Measurements from ENCODE around the gene DFFA. TPM values are rescaled to one million over a fixed set of nuclear protein-coding genes. Genes with fewer than 3 reads are reported as not detected.
A peak's percentile ranks its signal among the peaks of the same experiment; 100 is the strongest.

The DFFA gene
- 19.5 TPM for total RNA-seq (2013)
- 10 to 100 TPM; 11.0 to 17.8 (median 17.3) TPM for polyA plus RNA-seq
- polyA minus RNA-seq, result 6.7 and 10.1 TPM in 2 replicates
- total RNA-seq, result 5.5 to 30.4 (median 14.7) reads per million in 11 experiments

GRCh38 chr1:10472220-10473144, at the start of gene DFFA:
Gene DFFA (minus strand): TSS chr1:10472529. CDS start chr1:10472458, 71 bp downstream.
- peaks cover 17 to 19% of the 10 kb centered on the region in 2 donors for H3K36me3 Mint-ChIP-seq
- no peaks in the 10 kb centered on the region for H3K9me3 Mint-ChIP-seq
- H3K27me3 Mint-ChIP-seq (ENCODE audit: low read depth in 3 of 3), result no peaks in the 10 kb centered on the region
- peak within 1 kb of the TSS; percentile 97 for H2AFZ ChIP-seq (ENCODE audit: insufficient read depth, low read depth, low read length, poor library complexity, severe bottlenecking)
- peak within 1 kb of the TSS; percentile 87 for H3K4me2 ChIP-seq (replicated peaks; ENCODE audit: extremely low read depth, low read length, poor library complexity, severe bottlenecking)
- H3K9me3 ChIP-seq (replicated peaks in 1 of 2; ENCODE audit: control insufficient read depth in 1 of 2, insufficient read depth in 1 of 2, low read length in 2 of 2), result no peaks in the 10 kb centered on the region
- no peak for TF ChIP-seq CTCF (IDR thresholded peaks at IDR 0.05)
- peak within 1 kb of the TSS; percentile 74 for H3K9ac ChIP-seq (ENCODE audit: insufficient read depth, low read length, poor library complexity, severe bottlenecking)
- no peaks in the 10 kb centered on the region for H3K27me3 ChIP-seq (ENCODE audit: control insufficient read depth in 2 of 2, insufficient read depth in 2 of 2, low read length in 2 of 2)
- H4K20me1 ChIP-seq (ENCODE audit: insufficient read depth, low read length), result peaks cover 5% of the 10 kb centered on the region
- H3K27ac ChIP-seq (ENCODE audit: low read depth in 1 of 2, low read length in 2 of 2), result peak within 1 kb of the TSS in 1 of 2 donors; percentile 65
- peak within 1 kb of the TSS; percentile 90 to 91 for H3K4me3 Mint-ChIP-seq
- H3K79me2 ChIP-seq (ENCODE audit: insufficient read depth, low read length), result peaks cover 40% of the 10 kb centered on the region
- DNase-seq, result peak; percentile 86 to 90 (median 86)
- peak within 1 kb of the TSS; percentile 42 to 93 (median 85) for H3K4me3 ChIP-seq (replicated peaks in 1 of 3; ENCODE audit: low read depth in 2 of 3, low read length in 3 of 3)
- peak within 1 kb of the TSS in 6 of 7 donors; percentile 53 to 92 (median 79) for H3K27ac Mint-ChIP-seq
- intact Hi-C loops (cut with micrococcal nuclease), result loop anchor here (2.0 to 10.0 kb wide), 4 partner anchors 40 to 88 kb away; partner anchors contain the start of gene CENPS (in 2 of the 2)
- peaks cover 40 to 52% of the 10 kb centered on the region in 2 donors for H3K4me1 ChIP-seq (ENCODE audit: control insufficient read depth in 1 of 2, insufficient read depth in 2 of 2, low read length in 2 of 2)
- peaks cover 14 to 17% of the 10 kb centered on the region in 2 donors for H3K36me3 ChIP-seq (replicated peaks in 1 of 2; ENCODE audit: control insufficient read depth in 1 of 2, insufficient read depth in 2 of 2, low read length in 2 of 2)
- H3K4me1 Mint-ChIP-seq, result peaks cover 44% of the 10 kb centered on the region
- whole genome bisulfite sequencing (ENCODE audit: insufficient coverage), result under 1% methylated on average over 48 of the region's 59 CpGs

DNA sequence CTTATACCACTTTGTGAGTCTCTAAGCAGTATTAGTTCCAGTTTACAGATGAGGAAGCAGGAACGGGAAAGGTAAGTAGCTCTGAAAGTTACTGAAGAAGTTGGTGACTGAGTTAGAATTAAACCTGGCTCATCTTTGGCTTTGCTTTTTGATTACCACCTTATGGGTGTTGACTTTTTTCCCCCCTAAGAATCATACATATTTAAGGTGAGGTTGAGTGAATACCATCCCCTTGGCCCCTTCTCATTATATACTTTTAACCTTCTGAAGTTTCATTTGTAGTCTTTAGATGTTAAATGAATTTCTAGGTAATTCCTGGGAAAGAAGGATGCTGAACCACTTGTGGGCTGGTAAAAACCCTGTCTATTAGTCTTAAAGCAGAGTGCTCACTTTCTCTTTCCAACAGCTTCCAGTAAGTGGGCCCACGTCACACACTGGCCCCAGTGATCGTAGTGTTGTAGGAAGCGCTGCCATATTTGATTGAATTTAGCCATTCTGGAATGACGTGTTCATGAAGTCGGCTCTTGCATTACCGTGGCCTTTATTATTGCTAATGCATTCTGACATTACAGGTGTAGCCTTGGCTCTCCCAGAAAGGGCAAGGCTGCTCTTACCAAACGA, 49.3 kb upstream of the DFFA start:
- no peak overlapping the region for H3K4me3 ChIP-seq (replicated peaks in 1 of 3; ENCODE audit: low read depth in 2 of 3, low read length in 3 of 3)
- H2AFZ ChIP-seq (ENCODE audit: insufficient read depth, low read depth, low read length, poor library complexity, severe bottlenecking), result no peak overlapping the region
- peaks cover 24% of the 10 kb centered on the region for H3K79me2 ChIP-seq (ENCODE audit: insufficient read depth, low read length)
- Mint-ChIP-seq H3K9me3 (no peaks in the 10 kb centered on the region), H3K36me3 (peaks cover 20 to 45% of the 10 kb centered on the region in 2 donors), H3K27me3 (ENCODE audit: low read depth in 3 of 3) (peaks cover 0 to 2% (median 2%) of the 10 kb centered on the region in 3 donors), H3K27ac (no peak overlapping the region), H3K4me3 (no peak overlapping the region), H3K4me1 (peaks cover 8% of the 10 kb centered on the region)
- no peaks in the 10 kb centered on the region for H3K9me3 ChIP-seq (replicated peaks in 1 of 2; ENCODE audit: control insufficient read depth in 1 of 2, insufficient read depth in 1 of 2, low read length in 2 of 2)
- H3K36me3 ChIP-seq (replicated peaks in 1 of 2; ENCODE audit: control insufficient read depth in 1 of 2, insufficient read depth in 2 of 2, low read length in 2 of 2), result peaks cover 0 to 19% of the 10 kb centered on the region in 2 donors
- no peak overlapping the region for H3K27ac ChIP-seq (ENCODE audit: low read depth in 1 of 2, low read length in 2 of 2)
- 99% methylated on average over 6 of the region's 8 CpGs for WGBS (ENCODE audit: insufficient coverage)
- H4K20me1 ChIP-seq (ENCODE audit: insufficient read depth, low read length), result peaks cover 36% of the 10 kb centered on the region
- no peaks in the 10 kb centered on the region for H3K4me1 ChIP-seq (ENCODE audit: control insufficient read depth in 1 of 2, insufficient read depth in 2 of 2, low read length in 2 of 2)
- DNase-seq, result no peak
- no peaks in the 10 kb centered on the region for H3K27me3 ChIP-seq (ENCODE audit: control insufficient read depth in 2 of 2, insufficient read depth in 2 of 2, low read length in 2 of 2)
- H3K9ac ChIP-seq (ENCODE audit: insufficient read depth, low read length, poor library complexity, severe bottlenecking), result no peak overlapping the region
- TF ChIP-seq CTCF (IDR thresholded peaks at IDR 0.05), result no peak
- intact Hi-C loops (cut with micrococcal nuclease), result no loop called here
- no peak overlapping the region for H3K4me2 ChIP-seq (replicated peaks; ENCODE audit: extremely low read depth, low read length, poor library complexity, severe bottlenecking)

Measured in CD14-positive monocyte (primary cell).